GM21786 (cell line): ENCODE measurements around the gene LTO1.
"Not testable (repeated sequence)": the region's sequence is repeated elsewhere in the genome, so short reads cannot be mapped to it uniquely, and the experiment has no call there.

Experiments used
- ATAC-seq: cut with Tn5 transposase; IDR thresholded peaks from one replicate; pipeline ENCODE4 v1.9.1; 2021; ENCODE audit not compliant: unreplicated experiment

Gene LTO1

DNA sequence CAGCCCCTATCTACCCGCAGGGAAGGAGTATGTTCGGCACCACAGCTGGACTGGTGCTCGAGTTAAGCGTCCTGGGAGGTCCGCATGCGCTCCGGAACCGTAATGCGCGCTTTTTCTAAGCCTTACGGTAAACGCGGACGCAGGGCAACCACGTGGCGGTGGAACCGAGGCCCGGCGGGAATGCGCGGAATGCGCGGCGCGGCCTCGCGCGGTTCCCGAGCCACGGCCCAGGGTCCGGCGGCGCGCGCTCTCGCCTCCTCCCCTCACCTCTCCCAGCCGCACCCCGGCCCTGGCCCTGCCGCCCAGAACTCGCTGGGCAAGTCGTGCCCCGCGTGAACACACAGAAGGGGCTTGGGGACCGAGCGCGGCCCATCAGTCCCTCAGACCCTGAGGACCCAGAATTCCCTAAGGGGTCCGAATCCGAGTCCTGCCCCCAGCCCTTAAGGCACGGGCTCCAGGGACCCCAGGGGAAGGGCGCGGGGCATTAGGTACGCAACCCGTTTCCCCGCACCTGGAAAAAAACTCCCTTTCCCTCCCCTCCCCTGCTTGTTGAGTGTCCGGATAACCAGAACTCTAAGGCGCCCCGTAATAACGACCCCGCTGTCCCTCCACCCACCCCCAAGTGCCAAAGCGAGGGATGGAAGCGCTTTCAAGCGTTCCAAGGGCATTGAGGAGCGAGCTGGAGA lies 38.5 kb downstream of the LTO1 start:
- no peak for ATAC-seq

DNA sequence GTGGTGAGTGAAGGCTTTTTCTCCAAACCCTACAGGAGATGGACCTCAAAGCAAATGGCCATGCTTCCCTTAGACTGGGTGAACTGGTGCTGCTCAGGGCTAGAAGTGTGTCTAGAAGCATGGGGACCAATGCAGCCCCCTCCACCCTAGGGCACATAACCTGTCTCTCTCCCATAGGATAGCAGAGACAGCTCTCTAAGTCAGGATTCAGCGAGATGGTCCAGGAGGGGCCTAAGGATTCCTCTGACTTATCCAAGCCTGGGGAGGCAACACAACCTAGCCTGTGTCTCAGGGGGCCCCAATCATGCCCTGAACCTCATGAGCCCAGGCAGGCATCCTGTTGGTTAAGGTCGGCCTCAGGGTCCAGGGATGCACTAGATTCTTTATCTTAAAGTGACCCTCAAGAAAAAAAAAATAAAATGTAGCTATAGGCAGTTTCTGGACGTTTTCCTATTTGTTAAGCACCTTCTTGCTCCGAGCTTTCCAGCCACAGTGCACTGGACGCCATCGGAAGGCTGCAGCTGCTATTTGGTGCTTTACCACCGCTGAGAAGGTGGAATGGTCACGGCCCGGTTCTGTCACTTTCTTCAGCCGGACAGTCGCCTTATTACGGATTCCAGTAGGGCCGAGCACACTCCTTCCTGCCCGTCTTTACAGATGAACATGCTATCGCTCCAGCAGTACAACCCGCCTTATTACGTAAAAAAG lies 39.2 kb downstream of the LTO1 start:
- ATAC-seq, result no peak

DNA sequence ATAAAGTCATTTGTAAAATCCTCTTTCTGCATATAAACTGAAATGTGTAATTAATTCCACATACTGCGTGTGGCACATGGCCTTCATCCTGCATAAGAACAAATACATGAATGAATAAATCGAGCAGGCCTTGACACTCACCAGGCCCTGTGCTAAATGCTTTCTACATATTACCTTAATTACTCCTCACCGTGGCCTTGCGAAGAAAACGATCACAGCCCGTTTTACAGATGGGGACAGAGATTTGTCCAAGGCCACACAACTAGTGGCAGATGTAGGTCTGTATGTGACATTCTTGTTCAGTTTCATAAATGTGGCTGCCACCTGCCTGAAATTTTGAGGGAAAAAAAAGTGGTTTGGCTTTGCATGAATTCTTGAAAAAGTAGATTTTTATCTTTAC lies 40.0 kb downstream of the LTO1 start:
- no peak for ATAC-seq

DNA sequence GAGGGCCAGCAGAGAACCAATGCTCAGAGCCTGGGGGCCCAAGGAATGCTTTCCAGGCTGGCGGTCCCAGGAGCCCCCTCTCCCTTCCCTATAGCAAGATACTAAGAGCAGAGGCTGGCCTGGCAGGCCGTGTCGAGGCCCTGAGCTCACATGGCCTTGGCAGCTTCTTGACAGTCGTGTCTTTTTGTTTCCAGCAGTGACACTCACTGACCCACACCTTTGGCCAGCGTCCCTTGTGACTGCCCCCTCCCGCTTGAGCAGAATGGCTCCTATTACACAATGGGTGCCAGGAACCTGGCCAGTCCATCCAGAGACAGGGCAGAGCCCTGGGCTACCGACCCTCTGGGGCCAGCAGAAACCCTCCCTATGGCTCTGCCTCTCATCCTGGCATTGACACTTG lies 40.6 kb downstream of the LTO1 start:
- ATAC-seq, result no peak

DNA sequence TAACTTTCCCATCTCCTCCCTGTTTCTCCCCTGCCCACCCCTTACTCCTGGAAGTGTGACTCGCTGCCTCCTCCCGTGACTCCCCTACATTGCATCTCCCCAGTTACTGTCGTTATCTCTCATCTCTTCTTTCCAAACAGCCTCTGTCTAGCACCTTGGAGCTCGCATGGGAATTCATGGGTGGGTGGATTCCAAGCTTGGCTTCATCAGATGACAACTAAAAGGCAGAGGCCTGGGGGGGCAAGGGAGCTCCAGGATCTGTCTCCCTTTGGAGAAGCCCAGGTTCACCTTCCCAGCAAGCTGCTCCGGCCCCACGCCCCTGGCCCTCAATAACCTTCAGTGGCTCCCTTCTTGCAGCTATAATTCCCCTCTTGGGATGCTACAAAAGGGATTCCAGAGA lies 41.1 kb downstream of the LTO1 start:
- no peak for ATAC-seq

DNA sequence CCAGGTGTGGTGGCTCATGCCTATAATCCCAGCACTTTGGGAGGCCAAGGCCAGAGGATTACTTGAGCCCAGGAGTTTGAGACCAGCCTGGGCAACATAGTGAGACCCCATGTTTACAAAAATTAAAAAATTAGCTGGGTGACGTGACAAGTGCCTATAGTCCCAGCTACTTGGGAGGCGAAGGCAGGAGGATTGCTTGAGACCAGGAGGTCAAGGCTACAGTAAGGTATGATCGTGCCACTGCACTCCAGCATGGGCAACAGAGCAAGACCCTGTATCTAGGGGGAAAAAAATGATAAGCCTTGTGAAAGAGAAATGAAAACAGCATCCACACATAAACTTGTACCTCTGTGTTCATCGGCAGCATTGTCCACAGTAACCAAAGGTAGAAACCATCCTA lies 42.3 kb downstream of the LTO1 start:
- ATAC-seq, result no peak

DNA sequence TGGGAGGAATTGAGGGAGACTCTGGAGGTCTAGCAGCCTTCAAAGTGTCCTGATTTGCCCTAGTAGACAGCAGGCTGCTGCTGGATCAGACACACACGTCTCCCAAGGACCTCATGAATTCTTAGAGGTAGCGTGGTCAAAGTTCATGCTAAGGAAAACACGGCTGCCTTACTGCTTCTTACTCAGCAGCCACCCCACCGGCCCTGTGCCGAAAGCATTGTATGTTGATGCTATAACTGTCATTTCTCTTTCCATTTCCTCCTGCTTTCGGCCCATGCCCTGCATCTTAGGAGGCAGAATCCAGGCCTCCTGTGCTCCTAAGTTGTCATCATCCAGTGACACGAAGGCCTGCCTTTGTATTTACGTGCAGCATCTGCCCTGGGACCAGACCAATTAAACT lies 44.7 kb downstream of the LTO1 start:
- no peak for ATAC-seq

DNA sequence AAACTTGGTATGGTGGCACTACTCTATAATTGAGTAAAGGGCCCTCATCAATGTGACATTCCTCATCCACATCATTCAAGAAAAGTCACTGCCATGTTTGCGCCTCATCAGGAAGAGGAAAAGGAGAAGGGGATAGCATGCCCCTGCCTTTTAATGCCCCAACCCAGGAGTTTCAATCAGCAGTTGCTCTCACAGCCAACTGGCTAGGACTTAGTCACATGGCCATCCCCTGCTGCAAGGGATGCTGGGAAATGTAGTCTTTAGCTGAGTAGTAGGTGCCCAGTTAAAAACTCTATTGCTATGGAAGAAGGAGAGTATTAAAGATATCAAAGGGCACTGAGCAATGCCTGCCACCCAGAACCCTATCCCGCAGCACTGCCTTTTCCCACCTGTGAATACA lies 45.1 kb downstream of the LTO1 start:
- ATAC-seq, result no peak

DNA sequence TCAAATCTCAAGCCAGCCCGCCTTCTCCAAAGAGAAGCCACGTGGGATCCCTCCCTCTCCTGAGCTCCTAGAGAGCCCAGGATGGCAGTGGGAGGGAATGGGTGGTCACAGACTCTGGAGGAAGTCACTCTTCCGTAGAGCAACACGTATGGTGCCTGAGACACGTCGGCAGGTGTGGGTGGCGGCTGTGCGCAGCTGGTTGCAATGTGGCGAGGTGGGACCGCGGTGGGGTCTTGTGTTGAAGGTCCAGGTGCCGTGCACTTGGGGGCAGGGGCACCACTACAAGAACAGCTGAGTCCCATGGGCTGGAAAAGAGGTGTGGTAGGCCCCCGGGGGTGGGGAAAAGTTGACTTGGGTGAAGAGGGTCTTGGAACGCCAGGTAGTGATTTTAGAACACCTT lies 47.6 kb downstream of the LTO1 start:
- no peak for ATAC-seq

DNA sequence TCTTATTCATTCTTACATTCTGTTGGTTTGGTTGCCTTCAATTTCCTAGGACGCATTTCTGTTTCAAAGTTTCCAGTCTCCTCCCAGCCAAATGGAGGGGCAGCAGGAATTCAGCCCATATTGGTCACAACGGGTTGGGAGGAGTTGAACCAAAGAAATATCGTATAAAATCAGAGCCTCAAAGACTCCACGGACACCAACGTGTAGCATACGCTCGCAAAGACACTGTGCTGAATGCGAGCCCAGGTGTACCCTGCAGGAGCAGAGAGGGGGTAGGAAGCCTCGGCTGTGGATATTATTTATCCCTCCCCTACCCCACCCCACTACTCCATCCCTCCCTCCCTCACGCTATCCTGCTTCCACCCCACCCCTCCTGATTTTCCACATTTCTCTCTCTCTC lies 49.7 kb downstream of the LTO1 start:
- no peak for ATAC-seq

DNA sequence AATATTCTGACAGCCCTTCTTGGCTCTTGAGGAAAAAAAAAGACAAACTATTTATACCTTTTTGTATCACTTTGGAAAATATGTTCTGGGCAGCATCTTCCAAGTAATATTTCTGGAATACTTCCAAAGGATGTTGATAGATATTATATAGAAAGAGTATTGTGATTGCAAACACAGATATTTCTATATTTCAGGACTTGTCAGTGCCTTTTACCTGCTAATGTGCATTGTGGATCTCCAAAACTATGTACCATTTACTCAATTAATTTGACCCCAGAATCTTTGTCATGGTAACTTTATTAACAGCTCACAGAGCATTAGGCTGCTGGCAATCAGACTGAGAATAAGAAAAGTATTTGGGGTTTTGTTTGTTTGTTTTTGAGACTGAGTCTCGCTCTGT lies 50.9 kb downstream of the LTO1 start:
- ATAC-seq, result no peak

DNA sequence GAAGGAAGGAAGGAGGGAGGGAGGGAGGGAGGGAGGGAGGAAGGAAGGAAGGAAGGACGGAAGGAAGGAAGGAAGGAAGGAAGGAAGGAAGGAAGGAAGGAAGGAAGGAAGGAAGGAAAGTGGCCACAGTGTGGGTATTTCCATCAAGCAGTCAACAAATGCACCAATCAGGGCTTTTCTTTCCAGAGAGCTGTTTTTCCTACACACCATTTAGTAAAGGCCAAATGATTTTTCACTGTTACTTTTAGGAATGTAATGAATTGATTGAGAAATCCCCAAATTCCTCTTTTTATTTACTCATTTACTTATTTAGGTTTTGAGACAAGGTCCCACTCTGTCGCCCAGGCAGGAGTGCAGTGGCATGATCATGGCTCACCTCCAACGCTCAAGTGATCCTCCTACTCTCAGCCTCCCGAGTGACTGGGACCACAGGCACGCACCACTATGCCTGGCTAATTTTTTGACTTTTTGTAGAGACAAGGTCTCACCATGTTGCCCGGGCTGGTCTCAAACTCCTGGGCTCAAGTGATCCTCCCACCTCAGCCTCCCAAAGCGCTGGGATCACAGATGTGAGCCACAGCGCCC lies 53.0 kb downstream of the LTO1 start:
- not testable (repeated sequence) for ATAC-seq

DNA sequence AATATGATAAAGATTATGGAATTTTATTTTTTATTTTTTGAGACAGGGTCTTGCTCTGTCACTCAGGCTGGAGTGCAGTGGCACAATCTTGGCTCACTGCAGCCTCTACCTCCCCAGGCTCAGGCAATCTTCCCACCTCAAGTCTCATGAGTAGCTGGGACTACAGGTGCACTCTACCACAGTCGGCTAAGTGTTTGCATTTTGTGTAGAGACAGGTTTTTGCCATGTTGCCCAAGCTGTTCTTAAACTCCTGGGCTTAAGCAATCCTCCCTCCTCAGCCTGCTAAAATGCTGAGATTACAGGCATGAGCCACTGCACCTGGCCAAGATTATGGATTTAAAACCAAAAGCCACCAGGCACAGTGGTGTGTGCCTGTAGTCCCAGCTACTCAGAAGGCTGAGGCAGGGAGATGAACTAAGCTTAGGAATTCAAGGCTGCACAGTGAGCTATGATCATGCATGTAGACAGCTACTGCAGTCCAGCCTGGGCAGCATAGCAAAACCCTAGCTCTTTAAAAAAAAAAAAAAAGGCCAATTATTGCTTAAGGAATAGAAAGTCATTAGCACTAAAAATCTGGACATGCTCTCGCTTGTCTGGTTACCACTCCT lies 54.4 kb downstream of the LTO1 start:
- no peak for ATAC-seq

DNA sequence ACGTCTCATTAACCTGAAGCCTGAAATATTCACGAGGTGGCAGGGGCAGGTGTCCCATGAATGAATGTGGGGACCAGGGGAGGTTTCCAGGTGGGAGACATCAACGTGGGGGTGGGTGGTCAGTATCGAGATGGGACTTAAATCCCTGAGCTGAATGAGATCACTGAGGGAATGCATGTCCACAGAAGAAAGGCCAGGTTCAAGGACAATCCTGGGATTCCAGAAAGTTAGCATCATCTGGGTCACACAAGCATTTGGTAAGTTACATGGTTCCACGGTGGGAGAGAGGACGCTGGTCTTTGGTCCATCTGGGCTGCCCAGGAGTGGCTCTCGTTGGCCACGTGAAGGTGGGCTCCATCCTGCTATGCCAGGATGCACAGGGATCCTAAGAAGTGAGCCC lies 56.9 kb downstream of the LTO1 start:
- no peak for ATAC-seq

DNA sequence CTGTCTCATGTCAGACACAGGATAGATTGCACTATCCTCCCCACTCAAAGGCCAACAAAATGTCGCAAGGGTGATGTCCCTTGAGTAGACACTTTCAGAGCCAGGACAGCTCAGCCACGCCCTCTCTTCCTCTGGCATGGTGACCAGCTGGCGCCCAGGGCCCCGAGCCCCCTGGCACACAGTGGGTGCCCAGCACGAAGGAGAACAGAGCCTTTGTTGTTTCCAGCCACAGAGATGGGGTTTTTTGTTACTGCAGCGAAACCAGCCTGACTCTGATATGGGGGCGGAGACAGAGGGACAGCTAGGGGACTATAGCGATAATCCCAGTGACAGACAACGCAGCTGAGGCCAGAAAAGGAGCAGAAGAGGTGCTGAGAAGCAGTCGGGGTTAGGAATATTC lies 57.5 kb downstream of the LTO1 start:
- ATAC-seq, result no peak

DNA sequence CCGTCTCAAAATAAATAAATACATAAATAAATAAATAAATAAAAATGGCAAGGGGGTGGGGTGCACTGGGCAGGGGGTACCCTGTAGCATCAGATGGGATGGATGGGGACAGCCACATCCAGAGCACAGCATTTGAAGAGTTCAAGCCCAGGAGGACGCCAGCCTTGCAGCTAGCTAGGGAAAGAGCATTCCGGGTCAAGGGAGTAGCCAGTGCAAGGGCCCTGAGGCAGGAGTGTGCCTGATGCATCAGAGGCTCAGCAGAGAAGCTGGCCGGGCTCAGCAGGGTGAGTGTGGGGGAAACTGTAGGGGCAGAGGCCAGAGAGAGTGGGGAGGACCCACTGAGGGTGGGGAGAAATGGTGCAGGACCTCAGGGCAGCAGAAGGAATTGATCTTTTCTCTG lies 57.9 kb downstream of the LTO1 start:
- no peak for ATAC-seq
